ENCODE measurements around the gene ANKFN1. TPM values are rescaled to one million over a fixed set of nuclear protein-coding genes. Genes with fewer than 3 reads are reported as not detected.
"Not testable (repeated sequence)": the region's sequence is repeated elsewhere in the genome, so short reads cannot be mapped to it uniquely, and the experiment has no call there.

The ANKFN1 gene
- total RNA-seq, 4 donors from 2014 or later, result 0.16 to 0.27 TPM; not detected in 2

DNA sequence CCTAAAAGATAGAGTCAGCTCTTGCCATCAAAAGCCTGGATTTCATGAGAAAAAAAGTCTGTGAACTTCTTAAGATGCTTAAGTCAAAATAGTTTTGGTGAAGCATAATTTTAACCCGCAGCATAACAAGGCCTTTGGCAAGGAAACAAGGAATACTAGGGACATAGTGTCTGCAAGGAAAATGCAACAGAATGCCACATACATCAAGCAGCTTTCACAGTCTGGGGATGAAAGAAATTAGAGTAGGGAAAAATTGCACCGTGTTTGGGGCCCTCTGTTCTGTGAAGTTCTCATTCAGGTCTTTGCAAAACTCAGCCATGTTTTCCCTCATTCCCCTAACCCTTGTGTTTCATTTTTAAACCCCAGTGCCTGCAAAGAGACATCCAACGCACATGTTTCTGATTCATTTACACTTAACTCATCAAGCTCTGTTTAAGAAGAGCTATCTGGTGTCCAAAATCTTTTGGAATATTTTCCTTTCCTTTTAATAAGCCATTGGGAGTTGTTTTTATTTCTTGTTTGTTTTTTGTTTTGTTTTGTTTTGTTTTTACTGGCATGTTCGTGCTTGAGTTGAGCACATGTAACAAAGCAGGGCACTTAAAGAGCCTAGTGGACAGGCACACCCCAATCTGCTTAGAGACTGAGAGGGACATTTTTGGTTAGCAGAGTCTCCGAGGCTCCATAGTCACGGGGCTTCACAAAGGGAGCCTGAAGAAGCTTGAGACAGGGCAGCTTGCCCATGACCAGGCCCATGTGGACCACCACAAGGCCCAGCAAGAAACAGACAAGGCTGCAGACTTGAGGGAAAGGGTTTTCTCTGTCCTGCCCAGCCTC is 116.5 kb downstream of the ANKFN1 start:
- intact Hi-C loops (cut with DNase I; ENCODE audit: low total_unique reads) (no loop called here), in situ Hi-C loops (cut with MboI; ENCODE audit: low sequenced_read_pairs in 4 of 4) (no loop called here)
- H3K27ac ChIP-seq, result no peak overlapping the region
- no peaks in the 10 kb centered on the region for H3K9me3 ChIP-seq
- H3K4me1 ChIP-seq, result no peaks in the 10 kb centered on the region
- ATAC-seq (no peak), DNase-seq (no peak)
- no peaks in the 10 kb centered on the region for H3K36me3 ChIP-seq
- no peaks in the 10 kb centered on the region for H3K27me3 ChIP-seq
- no peak overlapping the region for H3K4me3 ChIP-seq
- TF ChIP-seq, protein P1, sequence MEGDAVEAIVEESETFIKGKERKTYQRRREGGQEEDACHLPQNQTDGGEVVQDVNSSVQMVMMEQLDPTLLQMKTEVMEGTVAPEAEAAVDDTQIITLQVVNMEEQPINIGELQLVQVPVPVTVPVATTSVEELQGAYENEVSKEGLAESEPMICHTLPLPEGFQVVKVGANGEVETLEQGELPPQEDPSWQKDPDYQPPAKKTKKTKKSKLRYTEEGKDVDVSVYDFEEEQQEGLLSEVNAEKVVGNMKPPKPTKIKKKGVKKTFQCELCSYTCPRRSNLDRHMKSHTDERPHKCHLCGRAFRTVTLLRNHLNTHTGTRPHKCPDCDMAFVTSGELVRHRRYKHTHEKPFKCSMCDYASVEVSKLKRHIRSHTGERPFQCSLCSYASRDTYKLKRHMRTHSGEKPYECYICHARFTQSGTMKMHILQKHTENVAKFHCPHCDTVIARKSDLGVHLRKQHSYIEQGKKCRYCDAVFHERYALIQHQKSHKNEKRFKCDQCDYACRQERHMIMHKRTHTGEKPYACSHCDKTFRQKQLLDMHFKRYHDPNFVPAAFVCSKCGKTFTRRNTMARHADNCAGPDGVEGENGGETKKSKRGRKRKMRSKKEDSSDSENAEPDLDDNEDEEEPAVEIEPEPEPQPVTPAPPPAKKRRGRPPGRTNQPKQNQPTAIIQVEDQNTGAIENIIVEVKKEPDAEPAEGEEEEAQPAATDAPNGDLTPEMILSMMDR (IDR thresholded peaks at IDR 0.05 in 4 of 5, conservative IDR thresholded peaks at IDR 0.05 in 1 of 5), result no peak
- TF ChIP-seq POLR2A (IDR thresholded peaks at IDR 0.05), result no peak

DNA sequence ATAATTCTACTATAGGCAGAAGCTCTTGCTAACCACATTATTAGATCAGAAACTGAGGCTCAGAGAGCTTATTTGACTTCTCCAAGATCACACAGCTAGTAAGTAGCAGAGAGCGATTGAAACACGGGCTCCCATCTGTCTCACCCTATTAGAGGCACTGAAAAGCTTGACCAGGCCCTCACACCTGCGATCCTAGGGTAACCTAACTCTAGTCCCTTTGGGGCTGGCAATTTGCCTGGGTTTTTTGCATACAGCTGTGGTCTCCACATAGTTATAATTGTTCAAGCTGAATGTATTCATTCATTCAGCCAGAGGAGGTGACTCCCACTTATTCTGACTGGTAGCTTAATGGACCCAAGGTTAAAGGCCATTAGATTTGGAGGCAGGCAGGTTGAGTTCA is 121.2 kb downstream of the ANKFN1 start:
- TF ChIP-seq, protein P1 (IDR thresholded peaks at IDR 0.05 in 4 of 5, conservative IDR thresholded peaks at IDR 0.05 in 1 of 5), result no peak
- no peak for TF ChIP-seq POLR2A (IDR thresholded peaks at IDR 0.05)
- no peaks in the 10 kb centered on the region for H3K36me3 ChIP-seq
- no peak overlapping the region for H3K4me3 ChIP-seq
- intact Hi-C loops (cut with DNase I; ENCODE audit: low total_unique reads) (no loop called here), in situ Hi-C loops (cut with MboI; ENCODE audit: low sequenced_read_pairs in 4 of 4) (no loop called here)
- no peaks in the 10 kb centered on the region for H3K9me3 ChIP-seq
- H3K27me3 ChIP-seq, result no peaks in the 10 kb centered on the region
- no peaks in the 10 kb centered on the region for H3K4me1 ChIP-seq
- H3K27ac ChIP-seq, result no peak overlapping the region
- DNase-seq, result no peak
- ATAC-seq, result no peak

DNA sequence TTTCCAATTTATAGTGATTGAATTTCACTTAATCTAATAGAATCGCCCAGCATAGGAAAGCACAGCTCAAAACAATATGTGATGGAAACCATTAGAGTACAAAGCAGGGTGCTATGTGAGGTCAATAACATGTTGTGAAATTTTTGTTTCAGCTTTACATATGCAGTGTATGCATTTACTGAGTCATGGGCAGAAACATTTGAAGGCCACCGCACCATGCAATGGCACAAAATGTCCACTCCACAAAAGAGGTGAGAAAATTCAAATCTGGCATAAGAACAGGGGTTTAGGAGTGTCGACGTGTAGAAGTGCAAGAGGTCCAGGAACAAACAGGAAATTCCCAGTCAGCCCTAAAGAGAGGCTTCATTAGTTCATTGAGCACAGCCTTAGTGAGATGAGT is 131.2 kb downstream of the ANKFN1 start:
- Histone ChIP-seq H3K27me3 (no peaks in the 10 kb centered on the region), H3K9me3 (no peaks in the 10 kb centered on the region), H3K27ac (no peak overlapping the region), H3K36me3 (no peaks in the 10 kb centered on the region), H3K4me3 (no peak overlapping the region), H3K4me1 (no peaks in the 10 kb centered on the region)
- no peak for ATAC-seq
- intact Hi-C loops (cut with DNase I; ENCODE audit: low total_unique reads), result no loop called here
- no peak for TF ChIP-seq POLR2A (IDR thresholded peaks at IDR 0.05)
- TF ChIP-seq, protein P1 (IDR thresholded peaks at IDR 0.05 in 4 of 5, conservative IDR thresholded peaks at IDR 0.05 in 1 of 5), result no peak
- DNase-seq, result no peak
- in situ Hi-C loops (cut with MboI; ENCODE audit: low sequenced_read_pairs in 4 of 4), result no loop called here

DNA sequence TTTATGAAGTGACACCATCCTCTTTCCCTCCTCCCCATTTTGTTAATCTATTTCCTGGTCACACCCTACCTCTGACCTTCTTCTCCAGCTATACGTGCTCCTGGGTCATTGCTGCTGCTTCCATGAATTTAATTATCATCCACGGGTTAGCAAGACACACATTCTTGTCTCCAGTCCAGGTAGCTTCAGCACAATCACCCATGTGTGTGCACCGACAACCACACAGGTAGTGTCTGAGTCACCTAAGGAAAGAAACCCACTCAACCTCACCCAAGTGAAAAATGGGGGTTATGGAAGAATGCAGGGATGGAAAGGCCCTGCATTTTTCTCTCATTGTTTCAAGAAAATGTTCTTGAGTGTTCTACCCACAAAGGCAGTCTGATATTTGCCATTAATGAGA is 135.5 kb downstream of the ANKFN1 start:
- ATAC-seq; in situ Hi-C loops (cut with MboI; ENCODE audit: low sequenced_read_pairs in 4 of 4); H3K36me3 ChIP-seq; intact Hi-C loops (cut with DNase I; ENCODE audit: low total_unique reads); H3K27me3 ChIP-seq; H3K4me3 ChIP-seq; DNase-seq; H3K9me3 ChIP-seq; H3K27ac ChIP-seq: not testable (repeated sequence)
- H3K4me1 ChIP-seq, result peaks cover 5 to 11% of the 10 kb centered on the region in 2 donors

DNA sequence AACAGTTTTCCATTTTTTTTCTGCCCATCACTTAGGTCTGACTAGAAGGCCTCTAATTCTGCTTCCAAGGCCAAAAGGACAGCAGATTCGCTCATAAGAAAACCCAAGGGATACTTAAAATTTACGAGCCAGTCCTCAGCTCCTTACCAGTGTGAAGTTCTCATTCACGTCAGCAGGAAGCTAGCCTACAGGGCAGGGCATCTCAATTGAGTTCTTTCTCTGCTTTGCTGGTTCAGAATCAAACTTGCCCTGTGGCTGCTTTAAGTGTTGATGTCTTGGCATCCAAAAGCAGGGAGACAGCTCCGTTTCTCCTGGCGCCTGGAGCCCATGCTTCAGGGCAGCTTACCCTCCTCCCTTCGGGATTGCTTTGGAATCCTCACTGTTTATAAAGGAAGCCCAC is 136.0 kb downstream of the ANKFN1 start:
- H3K36me3 ChIP-seq, result no peaks in the 10 kb centered on the region
- DNase-seq, result no peak
- H3K4me1 ChIP-seq, result peaks cover 5 to 11% of the 10 kb centered on the region in 2 donors
- no peaks in the 10 kb centered on the region for H3K9me3 ChIP-seq
- no peak overlapping the region for H3K4me3 ChIP-seq
- H3K27ac ChIP-seq, result no peak overlapping the region
- TF ChIP-seq POLR2A (IDR thresholded peaks at IDR 0.05), result no peak
- TF ChIP-seq, protein P1 (IDR thresholded peaks at IDR 0.05 in 4 of 5, conservative IDR thresholded peaks at IDR 0.05 in 1 of 5), result no peak
- in situ Hi-C loops (cut with MboI; ENCODE audit: low sequenced_read_pairs in 4 of 4) (no loop called here), intact Hi-C loops (cut with DNase I; ENCODE audit: low total_unique reads) (no loop called here)
- H3K27me3 ChIP-seq, result no peaks in the 10 kb centered on the region
- no peak for ATAC-seq
